NT2/D1 (cell line): ENCODE measurements around the gene NENF.

Experiments used
- DNase-seq: peaks from one replicate; pipeline ENCODE4 v3.0.0-alpha.2; 2011; ENCODE audit warnings: low read depth, low spot score
- H3K27me3 ChIP-seq: 2 replicates; pipeline ENCODE4 v1.6.0; 2011; ENCODE audit warnings: mild to moderate bottlenecking; ENCODE audit not compliant: insufficient read length, insufficient read depth
- H3K36me3 ChIP-seq: 2 replicates; pipeline ENCODE4 v1.6.1; 2011; ENCODE audit warnings: mild to moderate bottlenecking, low read length, mixed read lengths; ENCODE audit not compliant: insufficient read depth, insufficient read length
- H3K4me1 ChIP-seq: 2 replicates; pipeline ENCODE4 v1.5.1; 2011; ENCODE audit not compliant: insufficient read depth, insufficient read length
- H3K4me3 ChIP-seq: 2 replicates; pipeline ENCODE4 v1.5.1; 2011; ENCODE audit warnings: low read depth; ENCODE audit not compliant: insufficient read length
- H3K9ac ChIP-seq: 2 replicates; pipeline ENCODE4 v1.6.0; 2011; ENCODE audit warnings: low read depth; ENCODE audit not compliant: insufficient read length
- H3K9me3 ChIP-seq: 2 replicates; pipeline ENCODE4 v1.5.1; 2011; ENCODE audit warnings: mild to moderate bottlenecking, low read length; ENCODE audit not compliant: insufficient read depth
- SUZ12 ChIP-seq: IDR thresholded peaks from 2 replicates; pipeline ENCODE4 v1.6.1; 2011; ENCODE audit not compliant: insufficient read length, insufficient read depth; ENCODE audit errors: extremely low read depth
- YY1 ChIP-seq: IDR thresholded peaks from 2 replicates; pipeline ENCODE4 v1.6.1; 2011; ENCODE audit not compliant: insufficient read length, insufficient read depth
- ZNF274 ChIP-seq: IDR thresholded peaks from 2 replicates; pipeline ENCODE4 v1.6.1; 2011; ENCODE audit warnings: mild to moderate bottlenecking, low read depth, low read length

NENF gene

DNA sequence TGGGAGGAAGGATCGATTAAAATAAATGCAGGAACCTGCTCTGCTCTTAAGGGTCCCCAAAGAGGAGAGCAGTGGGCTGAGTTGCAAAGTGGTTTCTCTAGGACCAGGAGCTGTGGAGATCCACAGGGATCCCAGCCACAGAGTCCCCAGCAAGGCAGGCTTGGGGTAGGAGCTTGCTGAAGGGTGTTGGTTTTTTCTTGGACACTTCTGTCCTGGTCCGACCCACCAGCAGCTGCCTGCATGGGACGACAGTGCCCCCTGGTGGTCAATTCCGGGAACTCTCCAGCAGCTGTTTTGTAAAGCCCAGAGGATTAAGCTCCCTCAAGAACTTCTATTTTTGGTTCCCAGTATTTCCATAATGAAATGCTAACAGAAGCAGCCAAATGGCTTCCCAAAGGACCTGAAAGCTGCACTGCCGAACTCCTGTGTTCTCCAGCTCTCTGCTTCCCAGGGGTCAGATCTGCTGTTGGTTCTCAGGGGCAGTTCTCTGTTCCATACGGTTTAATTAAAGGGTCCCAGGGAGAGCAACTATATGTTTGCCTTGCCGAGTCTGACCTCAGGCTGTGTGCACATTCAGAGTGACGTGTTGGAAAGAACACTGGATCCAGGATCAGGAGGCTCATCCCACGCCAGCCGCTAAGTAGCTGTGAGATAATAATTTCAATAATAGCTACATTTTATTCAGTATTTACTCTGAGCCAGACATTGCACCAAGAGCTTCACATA is 23.2 kb downstream of the NENF start:
- Histone ChIP-seq H3K4me3 (no peak overlapping the region), H3K9me3 (no peaks in the 10 kb centered on the region), H3K27me3 (no peaks in the 10 kb centered on the region), H3K36me3 (no peaks in the 10 kb centered on the region), H3K4me1 (peaks cover 10% of the 10 kb centered on the region), H3K9ac (no peak overlapping the region)
- TF ChIP-seq ZNF274 (no peak), YY1 (no peak), SUZ12 (no peak)
- peak; percentile 91 for DNase-seq

DNA sequence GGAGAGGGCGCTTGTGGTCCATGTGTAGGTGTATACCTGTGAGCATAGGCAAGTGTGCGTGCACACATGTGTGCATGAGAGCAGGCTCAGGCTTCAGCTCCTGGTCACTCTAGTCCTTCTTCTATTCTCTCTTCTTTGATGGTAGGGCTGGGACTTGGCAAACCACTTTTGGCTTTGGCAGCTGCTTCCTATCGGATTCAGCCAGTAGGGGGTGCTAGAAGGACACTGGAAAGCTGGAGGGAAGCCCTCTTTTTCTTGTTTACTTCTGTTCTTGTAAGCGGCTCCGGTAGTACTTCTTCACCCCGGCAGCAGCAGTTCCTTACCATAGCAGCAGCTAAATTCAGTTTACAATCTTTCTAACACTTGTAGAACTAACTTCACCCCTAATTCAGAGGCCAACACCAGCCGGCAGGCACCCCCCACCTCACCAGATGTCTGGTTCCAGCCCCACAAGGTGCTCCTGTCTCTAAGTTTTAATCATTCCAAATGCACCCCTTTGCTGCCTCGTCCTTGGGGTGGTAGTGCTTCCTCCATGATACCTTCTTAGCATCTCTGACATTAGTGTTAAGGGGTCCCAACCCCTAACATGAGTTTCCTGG is 25.1 kb downstream of the NENF start:
- Histone ChIP-seq H3K4me1 (peaks cover 10% of the 10 kb centered on the region), H3K9me3 (no peaks in the 10 kb centered on the region), H3K36me3 (no peaks in the 10 kb centered on the region), H3K9ac (no peak overlapping the region), H3K4me3 (no peak overlapping the region), H3K27me3 (no peaks in the 10 kb centered on the region)
- peak; percentile 91 for DNase-seq
- no peak for TF ChIP-seq SUZ12
- no peak for TF ChIP-seq ZNF274
- no peak for TF ChIP-seq YY1

DNA sequence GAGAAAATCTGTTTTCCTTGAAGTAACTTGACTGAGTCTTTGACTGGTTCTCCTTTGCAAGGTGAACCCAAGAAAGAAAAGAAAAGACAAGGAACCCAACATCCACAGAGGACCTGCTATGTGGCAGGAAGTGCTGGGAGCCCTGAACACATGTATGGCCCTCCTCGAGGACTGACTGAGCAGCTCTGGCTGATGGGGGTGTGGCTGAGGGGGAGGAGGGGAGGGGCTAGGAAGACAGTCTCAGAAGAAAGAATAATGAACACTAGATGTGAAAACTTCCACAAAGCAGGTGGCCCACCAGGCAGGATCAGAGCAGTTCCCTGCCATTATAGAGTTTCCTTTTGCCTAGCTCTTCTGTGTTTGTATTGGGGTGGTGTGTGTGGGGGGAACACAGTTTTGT is 26.1 kb downstream of the NENF start:
- H3K27me3 ChIP-seq, result no peaks in the 10 kb centered on the region
- H3K9me3 ChIP-seq, result no peaks in the 10 kb centered on the region
- no peak for DNase-seq
- no peaks in the 10 kb centered on the region for H3K36me3 ChIP-seq
- H3K9ac ChIP-seq, result no peak overlapping the region
- H3K4me3 ChIP-seq, result no peak overlapping the region
- TF ChIP-seq SUZ12, result no peak
- no peak for TF ChIP-seq YY1
- TF ChIP-seq ZNF274, result no peak
- peaks cover 9% of the 10 kb centered on the region for H3K4me1 ChIP-seq

DNA sequence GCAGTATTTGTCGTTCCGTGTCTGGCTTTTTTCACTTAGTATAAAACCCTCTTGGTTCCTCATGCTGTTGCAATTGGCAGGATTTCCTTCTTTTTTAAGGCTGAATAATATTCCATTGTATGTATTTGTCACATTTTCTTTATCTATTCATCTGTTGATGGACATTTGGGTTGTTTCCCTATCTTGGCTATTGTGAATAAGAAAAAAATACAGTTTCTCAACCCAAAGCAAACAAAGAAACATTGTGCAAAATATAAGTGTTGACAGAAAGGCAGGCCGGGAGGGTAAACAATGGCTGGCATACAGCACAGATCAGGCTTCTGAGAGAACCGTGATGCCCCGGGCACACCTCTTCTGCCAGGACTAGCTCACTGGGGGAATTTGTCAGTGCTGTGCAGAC is 26.9 kb downstream of the NENF start:
- H3K9ac ChIP-seq, result no peak overlapping the region

DNA sequence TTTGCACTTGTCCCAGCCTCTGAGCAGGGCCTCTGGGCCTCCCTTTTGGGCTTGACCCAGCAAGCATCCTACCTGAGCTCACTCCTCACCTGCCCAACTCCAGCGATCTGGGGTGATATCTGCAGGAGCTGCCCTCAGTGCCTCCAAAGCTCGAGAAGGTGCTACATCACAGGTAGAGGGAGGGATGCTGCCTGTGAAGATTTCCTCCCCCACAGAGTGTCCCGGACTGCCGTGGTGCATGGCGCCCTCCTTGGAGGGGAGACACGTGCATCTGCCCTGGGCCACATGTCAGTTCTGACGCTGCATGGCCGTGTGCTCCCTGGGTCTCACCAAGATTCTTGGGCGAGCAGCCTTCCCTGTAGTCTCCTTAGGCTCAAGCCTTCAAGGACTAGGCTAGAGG is 27.7 kb downstream of the NENF start:
- no peak for DNase-seq
- Histone ChIP-seq H3K36me3 (no peaks in the 10 kb centered on the region), H3K4me1 (peaks cover 12% of the 10 kb centered on the region), H3K27me3 (no peaks in the 10 kb centered on the region), H3K4me3 (no peak overlapping the region), H3K9me3 (no peaks in the 10 kb centered on the region), H3K9ac (no peak overlapping the region)
- TF ChIP-seq ZNF274 (no peak), YY1 (no peak), SUZ12 (no peak)

More for the DNA sequence above, 26.9 kb downstream of the NENF start:
- peaks cover 12% of the 10 kb centered on the region for H3K4me1 ChIP-seq
- no peaks in the 10 kb centered on the region for H3K27me3 ChIP-seq
- no peaks in the 10 kb centered on the region for H3K9me3 ChIP-seq
- DNase-seq, result no peak
- H3K4me3 ChIP-seq, result no peak overlapping the region
- no peaks in the 10 kb centered on the region for H3K36me3 ChIP-seq
- TF ChIP-seq SUZ12, result no peak
- TF ChIP-seq ZNF274, result no peak
- TF ChIP-seq YY1, result no peak

DNA sequence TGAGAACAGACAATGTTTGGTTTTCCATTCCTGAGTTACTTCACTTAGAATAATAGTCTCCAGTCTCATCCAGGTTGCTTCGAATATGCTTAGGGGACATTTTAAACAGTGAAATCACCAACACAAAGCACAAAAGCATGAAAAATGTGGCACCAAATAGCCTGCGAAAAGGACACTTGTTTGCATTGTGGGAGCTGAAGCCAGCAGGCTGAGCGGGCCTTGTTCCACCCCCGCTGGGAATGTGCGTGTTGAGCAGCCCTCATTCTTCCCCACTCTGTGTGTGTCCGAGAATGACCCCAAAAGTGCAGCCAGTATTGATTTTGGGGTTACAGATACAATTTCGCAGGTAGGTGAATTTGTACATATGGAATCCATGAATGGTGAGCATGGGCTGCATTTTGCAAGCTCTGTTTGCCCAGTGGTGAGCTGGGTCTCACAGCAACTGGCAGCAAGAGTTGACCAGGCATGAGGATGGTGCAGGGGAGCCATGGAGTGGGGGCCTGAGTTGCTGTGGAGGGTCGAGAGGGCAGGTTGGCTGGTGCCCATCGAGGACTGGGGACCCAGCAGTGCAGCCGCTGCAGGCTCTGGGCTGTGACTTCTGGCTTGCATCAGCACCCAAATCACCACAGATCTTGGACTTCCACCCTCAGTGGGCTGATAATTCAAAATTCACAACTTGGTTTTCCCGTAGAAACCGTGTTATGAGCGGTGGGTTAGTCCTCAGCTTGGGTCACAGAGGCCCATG is 29.4 kb downstream of the NENF start:
- Histone ChIP-seq H3K9ac (no peak overlapping the region), H3K9me3 (no peaks in the 10 kb centered on the region), H3K4me1 (peaks cover 16% of the 10 kb centered on the region), H3K27me3 (no peaks in the 10 kb centered on the region), H3K4me3 (no peak overlapping the region), H3K36me3 (no peaks in the 10 kb centered on the region)
- no peak for DNase-seq
- no peak for TF ChIP-seq SUZ12
- no peak for TF ChIP-seq ZNF274
- TF ChIP-seq YY1, result no peak

DNA sequence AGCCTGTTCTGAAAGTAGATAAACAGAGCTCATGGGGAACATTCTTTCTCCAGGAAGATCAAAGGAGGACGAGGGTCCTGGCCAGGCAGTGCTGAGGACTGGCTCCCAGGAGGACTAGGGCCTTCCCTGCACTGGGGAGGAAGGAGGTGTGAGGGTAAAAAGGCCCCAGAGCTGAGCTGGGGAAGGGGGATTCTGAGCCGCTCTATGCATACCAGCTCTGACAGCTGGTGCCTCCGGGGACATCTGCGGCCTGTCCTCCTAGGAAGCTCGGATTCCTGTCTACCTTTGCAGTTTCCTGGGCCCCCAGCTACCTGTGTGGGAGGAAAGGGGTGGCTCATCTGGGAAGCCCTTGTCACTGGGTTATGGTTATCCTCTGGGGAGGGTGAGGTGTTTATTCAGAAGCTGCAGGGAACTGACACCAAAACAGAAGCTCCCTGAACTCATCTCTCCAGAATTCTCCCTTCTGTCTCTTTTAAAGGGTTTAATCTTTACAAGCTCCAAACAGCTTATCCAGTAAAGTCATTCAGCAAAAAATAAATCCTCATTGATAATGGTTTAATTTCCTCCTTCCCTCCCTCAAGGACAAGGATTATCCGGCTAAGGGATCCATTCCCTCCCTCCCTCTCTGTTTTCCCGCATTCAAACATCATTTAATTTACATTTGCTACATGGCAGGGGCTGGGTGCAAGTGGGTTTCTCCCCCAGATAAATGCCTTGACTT is 31.0 kb downstream of the NENF start:
- Histone ChIP-seq H3K9me3 (no peaks in the 10 kb centered on the region; the same call in 1 of the 2 replicates), H3K36me3 (no peaks in the 10 kb centered on the region), H3K27me3 (no peaks in the 10 kb centered on the region), H3K4me3 (no peak overlapping the region), H3K9ac (peak overlapping the region; percentile 52), H3K4me1 (peaks cover 14% of the 10 kb centered on the region)
- TF ChIP-seq SUZ12 (no peak), ZNF274 (no peak), YY1 (no peak)
- DNase-seq, result no peak
